Body of pancreas (tissue), 4 donors: Measurements from ENCODE around the gene GEMIN5. TPM values are rescaled to one million over a fixed set of nuclear protein-coding genes. Genes with fewer than 3 reads are reported as not detected.

Source experiments
- ATAC-seq: fragments of 150-250 bp; one replicate; pipeline ENCODE4 v1.9.1; 2016
- DNase-seq, 4 donors: peaks; one replicate each; pipeline ENCODE4 v3.0.0-alpha.2; 2019
- H3K27ac ChIP-seq, 4 donors: fragments of 200-600 bp; sonication (generic); 1 replicate in 3 of 4; 2 replicates in 1 of 4; pipeline versions ENCODE4 v1.5.1 to v1.6.1; 2016 to 2019; ENCODE audit warnings: mild to moderate bottlenecking in 1 of 4, mixed read lengths in 1 of 4, moderate library complexity in 1 of 4
- H3K27me3 ChIP-seq, 2 donors: fragments of 200-600 bp; sonication (generic); one replicate each; pipeline ENCODE4 v1.6.0; 2016; ENCODE audit warnings: mild to moderate bottlenecking in 1 of 2
- H3K36me3 ChIP-seq, 2 donors: fragments of 200-600 bp; sonication (generic); replicated peaks in 1 of 2; 2 replicates each; pipeline ENCODE4 v1.5.1; 2016; ENCODE audit warnings: low read depth in 2 of 2; ENCODE audit not compliant: insufficient read depth in 1 of 2
- H3K4me1 ChIP-seq: fragments of 200-600 bp; sonication (generic); one replicate; pipeline ENCODE4 v1.6.0; 2016
- H3K4me3 ChIP-seq, 2 donors: fragments of 200-600 bp; sonication (generic); 1 replicate in 1 of 2; 2 replicates in 1 of 2; pipeline ENCODE4 v1.5.1; 2016 to 2019
- H3K9me3 ChIP-seq, 3 donors: fragments of 200-600 bp; sonication (generic); 1 replicate in 2 of 3; 2 replicates in 1 of 3; pipeline ENCODE4 v1.5.1; 2016
- CTCF ChIP-seq, 7 experiments: fragments of 450-650 bp in 4 of 7; fragments of 200-600 bp in 3 of 7; sonication (generic) in 3 of 7; IDR thresholded peaks; one replicate each; pipeline ENCODE4 v1.5.1; 2016 to 2019; ENCODE audit warnings: antibody characterized with exemption in 7 of 7
- POLR2A ChIP-seq, 3 donors: fragments of 450-650 bp; IDR thresholded peaks; one replicate each; pipeline ENCODE4 v1.6.1; 2016; ENCODE audit warnings: antibody characterized with exemption in 3 of 3, mild to moderate bottlenecking in 2 of 3
- WGBS, 2 donors: methylation state at CpG; one replicate each; pipeline ENCODE4 v1.1.5; 2017; 5-methylcytosine and 5-hydroxymethylcytosine counted together
- intact Hi-C: fragments of 100-400 bp; cut with DNase I; formaldehyde crosslinking; loops from one replicate; pipeline ENCODE4 v1.15.1; 2023
- total RNA-seq, 2 donors: library from RNA; depleted of rRNA; stranded (reverse); fragments of >200 nt; gene quantifications; one replicate each; pipeline ENCODE4 v1.1.0, GENCODE V29; 2016

GEMIN5 gene
- total RNA-seq, 2 donors from 2014 or later = 5.7 to 8.2 TPM

- no peaks in the 10 kb centered on the region for H3K9me3 ChIP-seq
- peaks cover 5 to 32% of the 10 kb centered on the region in 2 donors for H3K36me3 ChIP-seq
- no peaks in the 10 kb centered on the region for H3K27me3 ChIP-seq
- no peak for ATAC-seq
- 83 to 87% methylated on average over 1 of the region's 1 CpG for WGBS, 2 donors
- H3K27ac ChIP-seq = no peak overlapping the region
- no peak for DNase-seq
- intact Hi-C loops = no loop called here
- H3K4me1 ChIP-seq = no peaks in the 10 kb centered on the region
- TF ChIP-seq POLR2A (IDR thresholded peaks at IDR 0.05) (no peak), CTCF (IDR thresholded peaks at IDR 0.05) (no peak)
- no peak overlapping the region for H3K4me3 ChIP-seq
Observed at GRCh38 chr5:154900066-154900465, 37.9 kb downstream of the GEMIN5 start.

- H3K36me3 ChIP-seq = peaks cover 5 to 28% of the 10 kb centered on the region in 2 donors
- DNase-seq (no peak), ATAC-seq (no peak)
- H3K4me1 ChIP-seq = no peaks in the 10 kb centered on the region
- no peak for TF ChIP-seq POLR2A (IDR thresholded peaks at IDR 0.05)
- no peak for TF ChIP-seq CTCF (IDR thresholded peaks at IDR 0.05)
- intact Hi-C loops = no loop called here
- H3K9me3 ChIP-seq = no peaks in the 10 kb centered on the region
- H3K4me3 ChIP-seq = no peak overlapping the region
- no peak overlapping the region for H3K27ac ChIP-seq
- 88 to 91% methylated on average over 9 of the region's 9 CpGs for WGBS, 2 donors
- no peaks in the 10 kb centered on the region for H3K27me3 ChIP-seq
Observed at GRCh38 chr5:154899151-154899816, 38.7 kb downstream of the GEMIN5 start.

- intact Hi-C loops = no loop called here
- DNase-seq (no peak), ATAC-seq (no peak)
- H3K9me3 ChIP-seq = no peaks in the 10 kb centered on the region
- no peak overlapping the region for H3K27ac ChIP-seq
- no peaks in the 10 kb centered on the region for H3K27me3 ChIP-seq
- H3K36me3 ChIP-seq = peaks cover 11 to 30% of the 10 kb centered on the region in 2 donors
- TF ChIP-seq POLR2A (IDR thresholded peaks at IDR 0.05) = no peak
- TF ChIP-seq CTCF (IDR thresholded peaks at IDR 0.05) = no peak
- no peaks in the 10 kb centered on the region for H3K4me1 ChIP-seq
- H3K4me3 ChIP-seq = no peak overlapping the region
- WGBS, 2 donors = 78 to 83% methylated on average over 4 of the region's 4 CpGs
Observed at GRCh38 chr5:154898210-154898609, 39.8 kb downstream of the GEMIN5 start.

- Histone ChIP-seq H3K9me3 (no peaks in the 10 kb centered on the region), H3K36me3 (peaks cover 11 to 24% of the 10 kb centered on the region in 2 donors), H3K27me3 (no peaks in the 10 kb centered on the region), H3K4me3 (no peak overlapping the region), H3K4me1 (no peaks in the 10 kb centered on the region), H3K27ac (no peak overlapping the region)
- DNase-seq = no peak
- TF ChIP-seq CTCF (IDR thresholded peaks at IDR 0.05) (no peak), POLR2A (IDR thresholded peaks at IDR 0.05) (no peak)
- intact Hi-C loops = no loop called here
- ATAC-seq = no peak
Observed at GRCh38 chr5:154896562-154897165, 41.3 kb downstream of the GEMIN5 start.
